HG02884 (cell line): ENCODE measurements around the gene ADAMTS20.

ENCODE experiments used
- ATAC-seq: cut with Tn5 transposase; IDR thresholded peaks from one replicate; pipeline ENCODE4 v1.9.1; 2021; ENCODE audit warnings: mild to moderate bottlenecking, moderate library complexity; ENCODE audit not compliant: unreplicated experiment

ADAMTS20 gene

GRCh38 chr12:43318021-43318420, 234.0 kb downstream of the ADAMTS20 start:
- no peak for ATAC-seq

DNA sequence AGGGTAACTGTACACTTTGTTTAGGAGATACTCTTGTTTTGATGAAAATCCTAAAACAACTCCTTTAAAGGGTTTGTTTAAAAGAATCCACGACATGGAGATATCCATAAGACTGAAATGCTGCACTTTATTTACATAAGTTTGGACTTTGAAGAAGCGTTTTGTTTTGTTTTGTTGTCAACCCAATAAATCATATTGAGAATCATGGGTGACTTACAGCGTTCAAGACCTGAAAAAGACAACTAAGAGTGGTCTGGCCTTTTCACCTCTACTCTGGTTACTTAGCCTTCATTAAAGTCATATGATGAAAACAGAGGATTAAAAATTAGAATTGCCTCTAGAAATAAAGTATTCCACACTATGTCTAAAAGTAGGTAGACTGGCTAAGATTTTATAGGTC, 234.8 kb downstream of the ADAMTS20 start:
- no peak for ATAC-seq

DNA sequence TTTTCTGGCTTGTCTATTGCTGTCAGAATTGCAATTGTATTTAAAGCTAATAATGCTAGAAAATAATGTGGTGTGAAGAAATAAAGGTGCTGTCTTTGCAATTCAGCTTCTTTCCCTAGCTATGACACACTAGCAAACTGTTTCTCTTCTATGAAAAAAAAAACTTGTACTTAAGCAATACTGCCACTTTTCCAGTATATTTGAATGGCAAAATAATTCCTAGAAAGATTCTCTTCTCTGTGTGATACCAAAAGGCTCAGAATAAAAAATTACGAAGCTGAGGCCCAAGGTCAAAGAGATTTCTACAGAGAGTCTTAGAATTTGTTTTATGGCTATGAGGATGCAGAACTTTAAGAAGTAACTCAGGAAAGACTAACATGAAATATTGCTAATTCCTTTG, 235.5 kb downstream of the ADAMTS20 start:
- ATAC-seq = no peak

DNA sequence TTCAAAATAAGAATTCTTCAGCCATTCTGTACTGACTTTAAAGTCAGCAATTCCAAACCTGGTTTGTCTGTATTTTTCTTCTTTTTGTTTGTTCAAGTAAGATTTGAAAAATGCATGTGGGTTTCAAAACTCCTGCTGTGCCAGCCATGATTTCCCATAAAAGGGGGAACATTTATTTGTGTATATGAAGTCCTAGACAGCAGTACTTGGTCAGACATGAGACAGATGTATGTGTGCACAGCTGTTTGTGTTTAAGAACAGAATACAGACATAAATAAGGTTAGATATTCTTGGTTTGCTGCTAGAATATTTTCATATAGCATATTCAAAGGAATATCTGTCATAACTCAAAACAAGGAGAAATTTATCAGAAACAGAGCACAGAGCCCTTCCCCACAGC, 236.0 kb downstream of the ADAMTS20 start:
- ATAC-seq = no peak

DNA sequence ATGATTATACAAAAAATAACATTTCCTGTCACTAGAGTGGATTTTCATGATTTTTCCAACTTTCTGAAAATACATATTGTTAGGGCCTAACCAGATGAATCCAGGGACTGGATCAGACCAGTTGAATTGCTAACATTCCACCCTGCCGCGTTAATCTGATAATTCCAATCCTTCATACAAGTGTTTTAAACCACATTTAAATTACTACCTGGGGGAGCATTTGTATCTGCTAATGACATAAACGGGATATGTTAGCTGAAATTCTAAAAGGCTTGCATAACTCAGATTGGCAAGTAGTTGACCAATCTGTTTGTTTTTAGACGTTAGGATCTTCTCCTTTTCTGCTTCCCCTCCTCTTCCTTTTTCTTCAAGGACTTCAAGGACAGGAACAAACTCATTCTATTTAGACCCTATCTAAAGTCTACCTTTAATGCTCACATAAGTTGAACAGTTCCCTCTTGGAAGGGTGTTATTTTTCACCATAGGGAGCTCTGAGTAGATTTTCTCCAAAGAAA, 239.0 kb downstream of the ADAMTS20 start:
- ATAC-seq = no peak

DNA sequence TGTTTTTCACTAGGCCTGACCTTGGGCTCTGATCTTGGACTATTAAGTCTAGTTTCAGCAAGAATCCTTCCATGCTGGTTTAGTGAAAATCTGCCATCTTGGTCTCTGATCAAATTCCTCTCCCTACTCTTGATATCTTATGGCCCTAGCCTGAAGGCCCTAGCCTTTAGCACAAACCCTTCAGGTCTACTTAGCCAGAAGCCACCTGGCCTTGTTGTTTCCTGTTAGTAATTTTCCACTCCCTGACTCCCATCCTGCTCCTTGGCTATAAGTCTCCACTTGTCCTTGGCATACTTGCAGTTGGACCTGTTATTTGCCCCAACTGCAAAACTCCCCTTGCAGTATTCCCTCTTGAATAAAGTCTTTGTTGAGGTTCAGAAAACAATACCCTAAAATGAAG, 241.4 kb downstream of the ADAMTS20 start:
- no peak for ATAC-seq

DNA sequence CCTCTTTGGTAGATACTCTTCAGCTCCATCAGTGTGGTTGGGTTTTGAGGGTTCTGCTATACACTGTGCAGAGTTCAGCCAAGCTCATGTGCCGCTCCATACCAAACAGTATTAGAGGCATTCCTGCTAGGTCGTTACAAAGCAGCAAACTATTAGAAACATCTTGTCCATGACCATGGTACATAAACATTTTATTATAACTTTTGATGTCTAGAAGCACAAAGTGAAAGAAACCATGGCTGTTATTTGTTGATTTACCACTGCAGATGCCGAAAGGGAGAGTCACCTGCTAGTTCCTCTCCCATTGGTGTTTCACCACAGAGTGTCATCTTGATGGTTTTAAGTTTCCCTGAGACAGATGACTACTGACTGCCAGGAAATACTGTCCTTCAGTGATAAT, 242.0 kb downstream of the ADAMTS20 start:
- no peak for ATAC-seq

DNA sequence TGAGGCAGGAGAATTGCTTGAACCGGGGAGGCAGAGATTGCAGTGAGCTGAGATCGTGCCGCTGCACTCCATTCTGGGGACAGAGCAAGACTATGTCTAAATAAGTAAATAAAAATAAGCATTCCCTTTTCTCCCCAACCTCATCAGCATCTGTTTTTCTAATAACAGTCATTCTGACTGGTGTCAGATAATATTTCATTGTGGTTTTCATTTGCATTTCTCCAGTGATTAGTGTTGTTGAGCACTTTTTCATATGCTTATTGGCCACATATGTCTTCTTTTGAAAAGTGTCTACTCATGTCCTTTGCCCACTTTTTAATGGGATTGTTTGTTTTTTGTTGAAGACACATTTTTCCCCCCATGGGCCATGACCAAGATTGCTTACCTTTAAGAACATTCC, 243.2 kb downstream of the ADAMTS20 start:
- ATAC-seq = no peak

GRCh38 chr12:43307126-43307525, 244.9 kb downstream of the ADAMTS20 start:
- no peak for ATAC-seq

DNA sequence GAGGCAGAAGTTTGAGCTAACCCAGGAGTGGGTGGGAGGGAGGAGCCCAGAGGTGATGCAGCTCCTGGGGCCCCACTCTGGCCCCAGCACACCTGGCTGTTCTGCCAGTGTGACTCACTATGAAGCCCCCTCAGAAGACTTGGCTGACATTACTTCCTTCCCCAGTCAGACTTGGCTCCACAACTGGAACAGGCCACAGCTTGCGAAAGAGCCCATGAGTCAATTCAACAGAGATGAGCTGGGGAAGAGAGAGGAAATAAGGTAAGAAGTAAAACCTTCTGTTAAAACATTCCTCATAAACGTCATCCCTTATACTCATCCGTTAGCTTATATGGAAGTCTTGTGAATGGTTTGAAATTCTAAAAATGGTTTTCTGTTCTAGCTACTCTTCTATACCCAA, 245.9 kb downstream of the ADAMTS20 start:
- ATAC-seq = no peak

- no peak for ATAC-seq
Observed at GRCh38 chr12:43305065-43305464, 246.9 kb downstream of the ADAMTS20 start.
